IMR-90 (cell line): ENCODE measurements around the gene PLD6. TPM values are rescaled to one million over a fixed set of nuclear protein-coding genes. Genes with fewer than 3 reads are reported as not detected.

Experiments
- ATAC-seq: fragments of 200-7000 bp; cut with Tn5 transposase; 2 replicates; pipeline ENCODE4 v1.9.1; 2020; ENCODE audit warnings: low read depth, mild to moderate bottlenecking, moderate library complexity
- BruUV-seq: library from RNA; stranded (reverse); fragments of 400-500 nt; replicated peaks from 2 replicates; lab custom pipeline; 2021; lab: Mats Ljungman, UMichigan
- CTCF ChIA-PET: fragments of 300-600 bp; formaldehyde crosslinking; extraction: SDS; loops from one replicate; lab custom pipeline; 2021; ENCODE audit warnings: antibody characterized with exemption; lab: Yijun Ruan, JAX
- POLR2A ChIA-PET: fragments of 300-600 bp; sonication (Branson Sonifier 250); formaldehyde crosslinking; loops from one replicate; lab custom pipeline; 2022; ENCODE audit warnings: antibody characterized with exemption; ENCODE audit not compliant: unreplicated experiment; lab: Charles Lee
- DNase-seq: peaks from one replicate; pipeline ENCODE4 v3.0.0; 2013
- H2AFZ ChIP-seq: replicated peaks from 2 replicates; pipeline ENCODE3; 2013; ENCODE audit warnings: low read length, mild to moderate bottlenecking; ENCODE audit not compliant: poor library complexity
- H2AK5ac ChIP-seq: 2 replicates; pipeline ENCODE4 v1.6.1; 2013; ENCODE audit warnings: low read depth, low read length, inconsistent platforms
- H2AK9ac ChIP-seq: replicated peaks from 2 replicates; pipeline ENCODE3; 2013; ENCODE audit warnings: mild to moderate bottlenecking, low read depth, low read length, moderate library complexity; ENCODE audit not compliant: poor library complexity
- H2BK120ac ChIP-seq: 2 replicates; pipeline ENCODE4 v1.6.1; 2013; ENCODE audit warnings: low read depth, low read length, inconsistent platforms
- H2BK15ac ChIP-seq: 3 replicates; pipeline ENCODE4 v1.6.1; 2013; ENCODE audit warnings: low read depth, low read length, inconsistent platforms
- H2BK20ac ChIP-seq: 2 replicates; pipeline ENCODE4 v1.6.1; 2013; ENCODE audit warnings: low read depth, mild to moderate bottlenecking, inconsistent platforms, low read length, moderate library complexity
- H2BK5ac ChIP-seq: 2 replicates; pipeline ENCODE4 v1.6.1; 2013; ENCODE audit warnings: mild to moderate bottlenecking, low read depth, low read length, inconsistent platforms; ENCODE audit not compliant: poor library complexity, severe bottlenecking
- H3K14ac ChIP-seq: replicated peaks from 2 replicates; pipeline ENCODE4 v1.6.1; 2013; ENCODE audit warnings: low read depth, low read length, inconsistent platforms
- H3K18ac ChIP-seq: 2 replicates; pipeline ENCODE4 v1.6.1; 2013; ENCODE audit warnings: low read depth, low read length, control low read depth
- H3K23ac ChIP-seq: 2 replicates; pipeline ENCODE4 v1.6.1; 2013; ENCODE audit warnings: low read depth, low read length, inconsistent platforms
- H3K27ac ChIP-seq: 2 replicates; pipeline ENCODE4 v1.5.1; 2013; ENCODE audit warnings: mild to moderate bottlenecking, control low read depth, low read length; ENCODE audit not compliant: insufficient read depth
- H3K27me3 ChIP-seq: 2 replicates; pipeline ENCODE4 v1.6.1; 2013; ENCODE audit warnings: low read length; ENCODE audit not compliant: control insufficient read depth, insufficient read depth
- H3K36me3 ChIP-seq: 2 replicates; pipeline ENCODE4 v1.6.1; 2013; ENCODE audit warnings: low read length, mixed read lengths; ENCODE audit not compliant: control insufficient read depth, insufficient read depth
- H3K4ac ChIP-seq: 2 replicates; pipeline ENCODE4 v1.6.1; 2013; ENCODE audit warnings: low read depth, low read length, inconsistent platforms
- H3K4me1 ChIP-seq: 2 replicates; pipeline ENCODE4 v1.6.1; 2013; ENCODE audit warnings: low read length, mixed read lengths; ENCODE audit not compliant: control insufficient read depth, insufficient read depth
- H3K4me2 ChIP-seq: 2 replicates; pipeline ENCODE4 v1.6.1; 2013; ENCODE audit warnings: low read depth, mild to moderate bottlenecking, control low read depth, low read length, moderate library complexity
- H3K4me3 ChIP-seq: 2 replicates; pipeline ENCODE4 v1.5.1; 2013; ENCODE audit warnings: low read depth, mild to moderate bottlenecking, control low read depth, low read length, moderate library complexity; ENCODE audit not compliant: insufficient read depth
- H3K56ac ChIP-seq: 2 replicates; pipeline ENCODE4 v1.6.1; 2013; ENCODE audit warnings: low read length, inconsistent platforms; ENCODE audit not compliant: insufficient read depth; ENCODE audit errors: extremely low read depth
- H3K79me1 ChIP-seq, 2 experiments: 2 replicates each; pipeline ENCODE4 v1.6.1; 2013; ENCODE audit warnings: low read length in 2 of 2, inconsistent platforms in 1 of 2, low read depth in 1 of 2
- H3K9ac ChIP-seq: 2 replicates; pipeline ENCODE4 v1.6.1; 2013; ENCODE audit warnings: low read depth, low read length, control low read depth
- H3K9me1 ChIP-seq: 2 replicates; pipeline ENCODE4 v1.6.1; 2013; ENCODE audit warnings: low read length, inconsistent platforms; ENCODE audit not compliant: insufficient read depth
- H3K9me3 ChIP-seq: 2 replicates; pipeline ENCODE4 v1.6.1; 2013; ENCODE audit warnings: low read length; ENCODE audit not compliant: control insufficient read depth, insufficient read depth
- H4K20me1 ChIP-seq: 2 replicates; pipeline ENCODE4 v1.6.1; 2013; ENCODE audit warnings: low read length, inconsistent platforms; ENCODE audit not compliant: insufficient read depth
- H4K5ac ChIP-seq: 2 replicates; pipeline ENCODE4 v1.6.1; 2013; ENCODE audit warnings: mild to moderate bottlenecking, low read depth, low read length, control low read depth
- H4K8ac ChIP-seq, 2 experiments: 2 replicates each; pipeline ENCODE4 v1.6.1; 2013; ENCODE audit warnings: low read depth in 2 of 2, low read length in 2 of 2, control low read depth in 1 of 2, inconsistent platforms in 1 of 2
- H4K91ac ChIP-seq: 2 replicates; pipeline ENCODE4 v1.6.1; 2013; ENCODE audit warnings: low read depth, low read length, inconsistent platforms; ENCODE audit not compliant: insufficient read depth
- BHLHE40 ChIP-seq: fragments of 150-350 bp; IDR thresholded peaks from 2 replicates; pipeline ENCODE4 v1.6.1; 2016; ENCODE audit warnings: mild to moderate bottlenecking, low read depth, low read length
- MAFK ChIP-seq: IDR thresholded peaks from 2 replicates; pipeline ENCODE4 v1.6.1; 2012; ENCODE audit warnings: low read depth, low read length, improper control_type of control experiment
- MXI1 ChIP-seq: IDR thresholded peaks from 2 replicates; pipeline ENCODE4 v1.6.1; 2012; ENCODE audit warnings: low read depth, mild to moderate bottlenecking, low read length, moderate library complexity, borderline replicate concordance
- POLR2A ChIP-seq: IDR thresholded peaks from 2 replicates; pipeline ENCODE4 v1.6.1; 2012; ENCODE audit warnings: mild to moderate bottlenecking, low read depth, low read length
- RCOR1 ChIP-seq: IDR thresholded peaks from 2 replicates; pipeline ENCODE4 v1.6.1; 2012; ENCODE audit warnings: mild to moderate bottlenecking, low read length, improper control_type of control experiment; ENCODE audit not compliant: insufficient replicate concordance
- SMC3 ChIP-seq: fragments of 150-350 bp; IDR thresholded peaks from 2 replicates; pipeline ENCODE4 v1.6.1; 2016; ENCODE audit warnings: low read depth, mild to moderate bottlenecking, antibody characterized with exemption, low read length, moderate library complexity
- USF2 ChIP-seq: fragments of 150-350 bp; IDR thresholded peaks from 2 replicates; pipeline ENCODE4 v1.6.1; 2017; ENCODE audit warnings: mild to moderate bottlenecking, antibody characterized with exemption, low read length, low read depth
- WGBS, 2 experiments: methylation state at CpG; one replicate each; pipeline versions ENCODE4 v1.1.5 to v1.1.7; 2013; ENCODE audit warnings: missing lambda C conversion rate in 2 of 2; ENCODE audit not compliant: insufficient read length in 1 of 2; ENCODE audit errors: extremely low coverage in 2 of 2; 5-methylcytosine and 5-hydroxymethylcytosine counted together
- dilution Hi-C: fragments of 300-500 bp; cut with HindIII; formaldehyde crosslinking; loops from one replicate; pipeline ENCODE4 v1.14.3; 2018; ENCODE audit warnings: low sequenced_read_pairs; ENCODE audit not compliant: unreplicated experiment
- in situ Hi-C: fragments of 300-500 bp; cut with MboI; formaldehyde crosslinking; loops from 3 replicates; pipeline ENCODE4 v1.14.3; 2019; ENCODE audit warnings: low sequenced_read_pairs, inconsistent platforms, mixed read lengths
- intact Hi-C: fragments of 100-400 bp; cut with micrococcal nuclease; formaldehyde crosslinking; loops from 2 replicates; pipeline ENCODE4 v1.10.0; 2022
- polyA plus RNA-seq, 3 experiments: library from polyadenylated mRNA; depleted of rRNA; stranded (reverse); fragments of >200 nt; gene quantifications; 2 replicates each; pipeline ENCODE4 v1.2.3, GENCODE V29; 2012; ENCODE audit warnings: low replicate concordance in 1 of 3
- total RNA-seq: library from RNA; depleted of rRNA; stranded (reverse); fragments of >200 nt; gene quantifications from 2 replicates; pipeline ENCODE4 v1.2.3, GENCODE V29; 2012
- TF ChIP-seq, protein P1 (sequence below): fragments of 150-350 bp; IDR thresholded peaks from 2 replicates; pipeline ENCODE4 v1.6.1; 2016; ENCODE audit warnings: low read depth, mild to moderate bottlenecking, low read length, moderate library complexity, borderline replicate concordance

Gene PLD6
- total and polyA plus RNA-seq, 2 of the 4 experiments (the other 2 are of a cell fraction): 1.1 to 1.5 TPM

- no peak overlapping the region for H2AFZ ChIP-seq
- no peak overlapping the region for H2BK15ac ChIP-seq
- no peak overlapping the region for H3K23ac ChIP-seq
- no peak overlapping the region for H3K18ac ChIP-seq
- H3K9ac ChIP-seq: no peak overlapping the region
- no peak overlapping the region for H2BK20ac ChIP-seq
- H4K8ac ChIP-seq: no peak overlapping the region
- no peaks in the 10 kb centered on the region for H3K4me1 ChIP-seq
- no peak overlapping the region for H3K4me2 ChIP-seq
- H4K20me1 ChIP-seq: no peaks in the 10 kb centered on the region
- H4K91ac ChIP-seq: no peak overlapping the region
- H3K14ac ChIP-seq: no peak overlapping the region
- H3K36me3 ChIP-seq: peaks cover 79% of the 10 kb centered on the region
- H3K9me3 ChIP-seq: no peaks in the 10 kb centered on the region
- H3K27ac ChIP-seq: no peak overlapping the region
- dilution Hi-C loops: no loop called here
- in situ Hi-C loops: no loop called here
- no peak for DNase-seq
- H2AK5ac ChIP-seq: no peak overlapping the region
- H3K4ac ChIP-seq: no peak overlapping the region
- no peak overlapping the region for H2AK9ac ChIP-seq
- intact Hi-C loops: no loop called here
- no peak for ATAC-seq
- no peak overlapping the region for H3K56ac ChIP-seq
- H3K27me3 ChIP-seq: no peaks in the 10 kb centered on the region
- TF ChIP-seq MAFK (no peak), USF2 (no peak), BHLHE40 (no peak), SMC3 (no peak), MXI1 (no peak), POLR2A (no peak), RCOR1 (no peak)
- TF ChIP-seq, protein P1, sequence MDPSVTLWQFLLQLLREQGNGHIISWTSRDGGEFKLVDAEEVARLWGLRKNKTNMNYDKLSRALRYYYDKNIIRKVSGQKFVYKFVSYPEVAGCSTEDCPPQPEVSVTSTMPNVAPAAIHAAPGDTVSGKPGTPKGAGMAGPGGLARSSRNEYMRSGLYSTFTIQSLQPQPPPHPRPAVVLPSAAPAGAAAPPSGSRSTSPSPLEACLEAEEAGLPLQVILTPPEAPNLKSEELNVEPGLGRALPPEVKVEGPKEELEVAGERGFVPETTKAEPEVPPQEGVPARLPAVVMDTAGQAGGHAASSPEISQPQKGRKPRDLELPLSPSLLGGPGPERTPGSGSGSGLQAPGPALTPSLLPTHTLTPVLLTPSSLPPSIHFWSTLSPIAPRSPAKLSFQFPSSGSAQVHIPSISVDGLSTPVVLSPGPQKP: no peak
- CTCF ChIA-PET: interaction anchor here (0.6 to 0.7 kb wide), 3 partner anchors 10 to 32 kb away, joined by 3 to 5 read pairs (median 4); no protein-coding TSS in a partner anchor
- no peak overlapping the region for H2BK120ac ChIP-seq
- H3K4me3 ChIP-seq: no peak overlapping the region
- 92% methylated on average over 8 of the region's 12 CpGs; no CpG with 5 or more reads in 1 of the 2 experiments for WGBS, 2 experiments
- POLR2A ChIA-PET: no interaction called here
- 0 out of 2 replicates have a peak, but pooled peaks cover 3% of the 10 kb centered on the region for H3K9me1 ChIP-seq
- H2BK5ac ChIP-seq: no peak overlapping the region
- BruUV-seq: no TSS peak
- H4K5ac ChIP-seq: no peak overlapping the region
- H3K79me1 ChIP-seq: peaks cover 3 to 11% of the 10 kb centered on the region in 2 experiments; a peak in 3 of 4 replicates
Observed at GRCh38 chr17:17177176-17177575, 29.0 kb downstream of the PLD6 start.
